Measurements from ENCODE around the gene ACP1.

Gene ACP1

GRCh38 chr2:271917-272316 is 7.2 kb downstream of the ACP1 start:
- H3K4me2 ChIP-seq, result no peak overlapping the region
- no peaks in the 10 kb centered on the region for H3K27me3 ChIP-seq
- H3K4me3 ChIP-seq, result no peak overlapping the region
- no peak overlapping the region for H3K27ac ChIP-seq
- peaks cover 40 to 59% (median 43%) of the 10 kb centered on the region in 10 experiments for H3K4me1 ChIP-seq
- no peak overlapping the region for H3K9ac ChIP-seq
- TF ChIP-seq Cebpa-rat (IDR thresholded peaks at IDR 0.05), result no peak
- no peaks in the 10 kb centered on the region for H3K9me3 ChIP-seq (replicated peaks in 1 of 11)
- peaks cover 59 to 93% (median 79%) of the 10 kb centered on the region in 11 experiments for H3K36me3 ChIP-seq
- H4K20me1 ChIP-seq, result peaks cover 89 to 100% (median 99%) of the 10 kb centered on the region in 11 experiments; a peak in 21 of 22 replicates

DNA sequence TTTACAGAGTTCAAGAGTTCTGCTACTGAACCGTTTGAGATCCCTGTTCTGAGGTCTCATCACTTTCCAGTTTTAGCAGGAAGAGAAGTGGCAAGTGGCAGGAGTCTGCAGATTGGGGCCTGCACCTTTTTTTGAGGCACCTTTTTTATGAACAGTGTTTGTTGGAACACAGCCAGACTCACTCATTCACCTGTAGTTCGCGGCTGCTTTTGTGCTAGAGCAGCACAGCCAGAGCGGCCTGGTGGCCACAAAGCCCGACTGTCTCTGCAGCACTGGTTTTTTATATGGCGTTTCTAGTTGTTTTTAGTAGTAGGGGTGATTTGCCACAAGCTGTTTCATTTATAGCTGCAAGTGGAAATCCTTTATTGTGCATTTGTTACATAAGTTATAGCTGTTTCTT is 8.6 kb downstream of the ACP1 start:
- H3K4me1 ChIP-seq, result peaks cover 28 to 45% (median 30%) of the 10 kb centered on the region in 10 experiments
- peaks cover 82 to 100% (median 95%) of the 10 kb centered on the region in 11 experiments; a peak in 21 of 22 replicates for H4K20me1 ChIP-seq
- H3K27me3 ChIP-seq, result no peaks in the 10 kb centered on the region
- no peak overlapping the region for H3K9ac ChIP-seq
- peaks cover 74 to 93% (median 86%) of the 10 kb centered on the region in 11 experiments for H3K36me3 ChIP-seq
- no peak overlapping the region for H3K4me3 ChIP-seq
- no peak overlapping the region for H3K27ac ChIP-seq
- TF ChIP-seq Cebpa-rat (IDR thresholded peaks at IDR 0.05), result no peak
- H3K4me2 ChIP-seq, result no peak overlapping the region
- H3K9me3 ChIP-seq (replicated peaks in 1 of 11), result no peaks in the 10 kb centered on the region

GRCh38 chr2:274503-274902 is 9.8 kb downstream of the ACP1 start:
- TF ChIP-seq Cebpa-rat (IDR thresholded peaks at IDR 0.05), result no peak
- no peak overlapping the region for H3K9ac ChIP-seq
- H3K27ac ChIP-seq, result no peak overlapping the region
- H3K27me3 ChIP-seq, result no peaks in the 10 kb centered on the region
- H3K36me3 ChIP-seq, result peaks cover 85 to 100% (median 95%) of the 10 kb centered on the region in 11 experiments
- no peak overlapping the region for H3K4me2 ChIP-seq
- peaks cover 73 to 94% (median 84%) of the 10 kb centered on the region in 11 experiments; a peak in 21 of 22 replicates for H4K20me1 ChIP-seq
- no peak overlapping the region for H3K4me3 ChIP-seq
- H3K4me1 ChIP-seq, result peaks cover 16 to 33% (median 21%) of the 10 kb centered on the region in 10 experiments
- no peaks in the 10 kb centered on the region for H3K9me3 ChIP-seq (replicated peaks in 1 of 11)

- H3K4me3 ChIP-seq, result no peak overlapping the region; a peak in 1 of 20 replicates
- H3K27ac ChIP-seq, result no peak overlapping the region
- no peaks in the 10 kb centered on the region for H3K27me3 ChIP-seq
- H3K36me3 ChIP-seq, result peaks cover 89 to 100% (median 96%) of the 10 kb centered on the region in 11 experiments
- peak overlapping the region in 1 of 11 experiments; percentile 13; a peak in 1 of 22 replicates for H3K9ac ChIP-seq
- H3K9me3 ChIP-seq (replicated peaks in 1 of 11), result no peaks in the 10 kb centered on the region
- H4K20me1 ChIP-seq, result peaks cover 63 to 91% (median 78%) of the 10 kb centered on the region in 11 experiments; a peak in 21 of 22 replicates
- peaks cover 9 to 28% (median 14%) of the 10 kb centered on the region in 10 experiments for H3K4me1 ChIP-seq
- H3K4me2 ChIP-seq, result peak overlapping the region; percentile 21 to 62 (median 46); a peak in 20 of 22 replicates
- TF ChIP-seq Cebpa-rat (IDR thresholded peaks at IDR 0.05), result no peak
Measured at GRCh38 chr2:275466-275865, 10.7 kb downstream of the ACP1 start.

- H3K9ac ChIP-seq, result no peak overlapping the region
- no peak overlapping the region for H3K27ac ChIP-seq
- H3K4me3 ChIP-seq, result no peak overlapping the region
- peaks cover 9 to 22% (median 14%) of the 10 kb centered on the region in 10 experiments for H3K4me1 ChIP-seq
- TF ChIP-seq Cebpa-rat (IDR thresholded peaks at IDR 0.05), result no peak
- H3K27me3 ChIP-seq, result peaks cover 0 to 7% (median 2%) of the 10 kb centered on the region in 11 experiments; a peak in 6 of 22 replicates
- no peaks in the 10 kb centered on the region for H3K9me3 ChIP-seq (replicated peaks in 1 of 11)
- no peak overlapping the region for H3K4me2 ChIP-seq
- peaks cover 87 to 100% (median 98%) of the 10 kb centered on the region in 11 experiments for H3K36me3 ChIP-seq
- H4K20me1 ChIP-seq, result peaks cover 52 to 91% (median 76%) of the 10 kb centered on the region in 11 experiments; a peak in 21 of 22 replicates
Measured at GRCh38 chr2:278312-278926, 13.7 kb downstream of the ACP1 start.

DNA sequence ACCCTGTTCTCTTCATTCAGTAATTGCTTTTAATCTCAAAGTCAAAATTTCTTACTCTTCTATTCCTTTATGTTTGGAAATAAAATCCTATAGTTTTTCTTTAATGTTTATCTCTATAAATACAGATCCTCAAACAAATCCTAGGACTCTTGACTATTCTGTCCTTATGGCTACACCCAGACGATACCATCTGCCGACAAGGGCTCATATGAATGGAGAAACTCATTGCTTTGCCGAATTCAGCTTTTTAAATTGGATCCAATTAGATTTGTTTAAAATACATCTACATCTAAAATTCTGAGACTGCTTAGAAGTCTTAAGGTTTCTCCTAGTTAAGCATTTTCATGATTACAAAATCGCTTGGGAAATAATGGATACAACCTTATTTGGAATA is 14.2 kb downstream of the ACP1 start:
- H3K4me1 ChIP-seq, result peaks cover 9 to 22% (median 14%) of the 10 kb centered on the region in 10 experiments
- H3K9me3 ChIP-seq (replicated peaks in 1 of 11), result no peaks in the 10 kb centered on the region
- H3K36me3 ChIP-seq, result peaks cover 82 to 98% (median 94%) of the 10 kb centered on the region in 11 experiments
- peaks cover 47 to 90% (median 75%) of the 10 kb centered on the region in 11 experiments; a peak in 21 of 22 replicates for H4K20me1 ChIP-seq
- no peak overlapping the region for H3K27ac ChIP-seq
- no peak overlapping the region for H3K9ac ChIP-seq
- H3K4me2 ChIP-seq, result no peak overlapping the region
- no peak overlapping the region for H3K4me3 ChIP-seq
- TF ChIP-seq Cebpa-rat (IDR thresholded peaks at IDR 0.05), result no peak
- peaks cover 0 to 12% (median 7%) of the 10 kb centered on the region in 11 experiments; a peak in 18 of 22 replicates for H3K27me3 ChIP-seq

DNA sequence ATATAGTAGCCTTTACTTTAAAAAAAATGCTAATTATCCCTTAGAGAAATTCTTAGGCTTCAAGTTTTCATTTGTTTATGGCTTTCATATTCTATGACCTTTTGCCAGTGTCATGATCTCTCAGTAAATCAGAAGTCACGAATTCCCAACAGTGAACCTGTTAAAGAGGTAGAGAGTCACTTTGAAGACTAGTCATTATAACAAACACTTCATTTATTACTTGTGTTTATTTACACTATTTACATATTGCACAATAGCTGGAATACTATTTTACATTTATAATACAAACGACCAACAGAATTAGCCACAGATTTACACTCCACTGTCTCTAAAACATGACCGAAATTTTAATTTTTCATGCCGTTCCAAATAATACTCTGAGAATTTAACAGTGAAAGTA is 14.6 kb downstream of the ACP1 start:
- peaks cover 2 to 17% (median 11%) of the 10 kb centered on the region in 11 experiments; a peak in 21 of 22 replicates for H3K27me3 ChIP-seq
- H3K4me1 ChIP-seq, result peaks cover 9 to 21% (median 14%) of the 10 kb centered on the region in 10 experiments
- peaks cover 78 to 98% (median 90%) of the 10 kb centered on the region in 11 experiments for H3K36me3 ChIP-seq
- no peak overlapping the region for H3K4me2 ChIP-seq
- no peak overlapping the region for H3K4me3 ChIP-seq
- H3K9ac ChIP-seq, result no peak overlapping the region
- H4K20me1 ChIP-seq, result peaks cover 43 to 90% (median 75%) of the 10 kb centered on the region in 11 experiments; a peak in 21 of 22 replicates
- H3K9me3 ChIP-seq (replicated peaks in 1 of 11), result no peaks in the 10 kb centered on the region
- no peak overlapping the region for H3K27ac ChIP-seq
- TF ChIP-seq Cebpa-rat (IDR thresholded peaks at IDR 0.05), result peak in 1 of 11 experiments; percentile 34; a peak in 1 of 22 replicates

DNA sequence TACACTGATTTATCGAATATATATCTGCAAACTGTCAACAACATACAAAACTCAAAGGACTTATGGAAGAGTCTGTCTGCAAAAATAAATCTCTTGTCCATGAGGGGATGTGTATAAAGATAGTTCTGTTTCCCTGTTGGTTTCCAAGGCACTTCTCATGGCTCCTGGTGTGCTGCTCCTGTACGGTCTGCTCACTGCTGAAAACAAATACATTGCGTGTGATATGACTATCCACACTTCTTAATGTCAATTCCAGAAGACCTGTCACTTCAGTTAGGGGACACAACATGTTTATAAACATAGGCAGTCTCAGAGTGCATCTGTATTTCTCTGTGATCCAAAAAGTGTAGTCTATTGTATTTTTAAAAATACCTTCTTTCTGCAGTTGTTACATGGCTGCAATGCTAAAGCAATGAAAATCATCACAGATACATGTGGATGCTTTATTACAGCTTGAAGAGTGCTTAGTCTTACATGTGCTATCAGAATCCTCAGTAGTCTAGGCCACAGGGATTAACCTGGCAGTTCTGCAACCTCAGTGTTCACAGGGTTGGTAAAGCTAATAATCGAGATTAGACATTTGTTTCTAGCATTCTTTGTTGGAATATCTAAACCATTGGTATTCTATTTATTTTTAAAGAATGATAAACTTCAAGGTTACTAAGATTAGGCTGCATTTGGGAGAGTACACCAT is 15.4 kb downstream of the ACP1 start:
- H3K4me2 ChIP-seq, result no peak overlapping the region
- H3K4me1 ChIP-seq, result peaks cover 7 to 14% (median 10%) of the 10 kb centered on the region in 10 experiments
- peaks cover 9 to 24% (median 18%) of the 10 kb centered on the region in 11 experiments for H3K27me3 ChIP-seq
- H4K20me1 ChIP-seq, result peaks cover 35 to 90% (median 75%) of the 10 kb centered on the region in 11 experiments; a peak in 21 of 22 replicates
- peaks cover 75 to 92% (median 83%) of the 10 kb centered on the region in 11 experiments for H3K36me3 ChIP-seq
- no peak overlapping the region for H3K27ac ChIP-seq
- H3K9ac ChIP-seq, result no peak overlapping the region
- H3K9me3 ChIP-seq (replicated peaks in 1 of 11), result no peaks in the 10 kb centered on the region
- H3K4me3 ChIP-seq, result no peak overlapping the region
- TF ChIP-seq Cebpa-rat (IDR thresholded peaks at IDR 0.05), result no peak

DNA sequence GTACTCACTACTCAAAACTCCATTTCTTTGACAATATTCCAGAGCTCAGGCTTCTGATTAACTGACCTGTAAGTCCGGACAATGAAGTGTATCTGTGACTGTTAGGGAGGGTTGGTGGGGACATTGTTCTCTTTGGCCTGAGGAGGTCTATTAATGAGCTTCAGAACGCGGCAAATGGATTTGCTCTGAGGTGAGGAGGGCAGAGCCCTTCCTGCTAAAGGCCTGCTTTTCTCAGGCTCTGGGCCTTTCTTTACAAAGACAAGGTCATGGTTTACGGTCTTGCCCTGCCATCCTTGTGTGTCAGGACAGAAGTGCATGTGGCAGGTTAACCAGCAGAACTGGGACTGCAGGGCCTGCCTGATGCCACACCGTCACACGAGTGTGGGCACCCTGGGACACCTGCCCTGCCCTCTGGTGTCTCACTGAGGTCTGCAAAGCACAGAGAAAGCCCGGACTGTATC is 15.9 kb downstream of the ACP1 start:
- H3K27me3 ChIP-seq, result peaks cover 15 to 30% (median 24%) of the 10 kb centered on the region in 11 experiments
- peaks cover under 1 to 8% (median 4%) of the 10 kb centered on the region in 10 experiments for H3K4me1 ChIP-seq
- no peak for TF ChIP-seq Cebpa-rat (IDR thresholded peaks at IDR 0.05)
- no peak overlapping the region for H3K27ac ChIP-seq
- no peak overlapping the region for H3K4me2 ChIP-seq
- H4K20me1 ChIP-seq, result peaks cover 34 to 90% (median 75%) of the 10 kb centered on the region in 11 experiments; a peak in 21 of 22 replicates
- no peaks in the 10 kb centered on the region for H3K9me3 ChIP-seq (replicated peaks in 1 of 11)
- H3K9ac ChIP-seq, result no peak overlapping the region
- no peak overlapping the region for H3K4me3 ChIP-seq
- peaks cover 71 to 87% (median 78%) of the 10 kb centered on the region in 11 experiments for H3K36me3 ChIP-seq

Data from BLaER1 treated with 17β-estradiol and CSF1 and Interleukin-3, amounts not matched to agents 10 nM and 100 nM (cell line).